HL-60 (cell line): ENCODE data around the gene KBTBD13.

Experiments used
- DNase-seq, 2 experiments: peaks; one replicate each; pipeline ENCODE4 v3.0.0-alpha.2; 2010 to 2020; ENCODE audit warnings: low read depth in 1 of 2, low spot score in 1 of 2
- H3K27ac ChIP-seq: fragments of 250-450 bp; sonication (Bioruptor Pico); replicated peaks from 2 replicates; pipeline ENCODE4 v1.5.1; 2020; ENCODE audit warnings: mild to moderate bottlenecking, moderate library complexity
- H3K27me3 ChIP-seq: fragments of 250-450 bp; sonication (Bioruptor Pico); 2 replicates; pipeline ENCODE4 v1.5.1; 2021; ENCODE audit warnings: mild to moderate bottlenecking, moderate library complexity; ENCODE audit not compliant: insufficient read depth, poor library complexity, severe bottlenecking
- H3K4me3 ChIP-seq: replicated peaks from 2 replicates; pipeline ENCODE4 v1.5.1; 2011; ENCODE audit warnings: mild to moderate bottlenecking, control low read depth, low read length; ENCODE audit not compliant: insufficient read depth
- CTCF ChIP-seq: IDR thresholded peaks from one replicate; pipeline ENCODE4 v1.5.1; 2011; ENCODE audit warnings: low read length, control low read depth, inconsistent platforms; ENCODE audit not compliant: insufficient read depth
- GABPA ChIP-seq: IDR thresholded peaks from 2 replicates; pipeline ENCODE4 v1.6.1; 2012; ENCODE audit warnings: low read depth
- POLR2AphosphoS5 ChIP-seq: IDR thresholded peaks from 2 replicates; pipeline ENCODE4 v1.6.1; 2012; ENCODE audit warnings: low read depth
- REST ChIP-seq: IDR thresholded peaks from 2 replicates; pipeline ENCODE4 v1.6.1; 2012; ENCODE audit warnings: low read depth; ENCODE audit not compliant: insufficient replicate concordance
- SPI1 ChIP-seq: IDR thresholded peaks from 2 replicates; pipeline ENCODE4 v1.6.1; 2012; ENCODE audit warnings: low read depth, mild to moderate bottlenecking, borderline replicate concordance

Gene KBTBD13

GRCh38 chr15:65050270-65050669 is 26.3 kb upstream of the KBTBD13 start:
- no peak for DNase-seq
- H3K4me3 ChIP-seq = no peak overlapping the region
- no peaks in the 10 kb centered on the region for H3K27me3 ChIP-seq
- H3K27ac ChIP-seq = no peak overlapping the region
- TF ChIP-seq SPI1 = no peak
- TF ChIP-seq REST = no peak
- TF ChIP-seq CTCF = no peak
- no peak for TF ChIP-seq GABPA
- TF ChIP-seq POLR2AphosphoS5 = no peak

GRCh38 chr15:65051266-65051665 is 25.3 kb upstream of the KBTBD13 start:
- DNase-seq = no peak
- no peak overlapping the region for H3K27ac ChIP-seq

GRCh38 chr15:65052956-65053355 is 23.6 kb upstream of the KBTBD13 start:
- Histone ChIP-seq H3K27ac (no peak overlapping the region), H3K27me3 (no peaks in the 10 kb centered on the region), H3K4me3 (no peak overlapping the region)
- no peak for DNase-seq
- TF ChIP-seq CTCF (no peak), GABPA (no peak), REST (no peak), POLR2AphosphoS5 (no peak), SPI1 (no peak)

More at GRCh38 chr15:65051266-65051665, 25.3 kb upstream of the KBTBD13 start:
- TF ChIP-seq REST (no peak), GABPA (no peak), SPI1 (no peak), CTCF (no peak), POLR2AphosphoS5 (no peak)
- H3K27me3 ChIP-seq = no peaks in the 10 kb centered on the region
- H3K4me3 ChIP-seq = no peak overlapping the region
